ENCODE data around the gene WDR53.

GRCh38 chr3:196546537-196546936, 21.8 kb downstream of the WDR53 start:
- TF ChIP-seq CTCF (conservative IDR thresholded peaks at IDR 0.05; ENCODE audit: low read length) (no peak), EZH2phosphoT487 (IDR thresholded peaks at IDR 0.05; ENCODE audit: borderline replicate concordance, low read depth, low read length) (no peak)

Data from OCI-LY7 (cell line).